Breast epithelium (tissue), 4 donors: ENCODE results near the gene PLEKHB2. TPM values are rescaled to one million over a fixed set of nuclear protein-coding genes. Genes with fewer than 3 reads are reported as not detected.
"Not testable (repeated sequence)": the region's sequence is repeated elsewhere in the genome, so short reads cannot be mapped to it uniquely, and the experiment has no call there.

Experiments
- DNase-seq, 2 donors: peaks; one replicate each; pipeline ENCODE4 v3.0.0-alpha.2; 2019; ENCODE audit warnings: low spot score in 2 of 2
- H3K27ac ChIP-seq, 2 donors: fragments of 200-600 bp; sonication (generic) in 1 of 2; one replicate each; pipeline ENCODE4 v1.5.1; 2016 to 2019; ENCODE audit warnings: mild to moderate bottlenecking in 1 of 2
- H3K27me3 ChIP-seq, 2 donors: fragments of 200-600 bp; sonication (generic) in 1 of 2; one replicate each; pipeline versions ENCODE4 v1.5.1 to v1.6.0; 2017 to 2019; ENCODE audit warnings: control low read depth in 1 of 2, mild to moderate bottlenecking in 1 of 2
- H3K36me3 ChIP-seq: fragments of 200-600 bp; one replicate; pipeline ENCODE4 v1.5.1; 2019
- H3K4me1 ChIP-seq, 2 donors: fragments of 200-600 bp; sonication (generic); one replicate each; pipeline ENCODE4 v1.5.1; 2016 to 2019; ENCODE audit warnings: control low read depth in 1 of 2
- H3K4me3 ChIP-seq, 3 donors: fragments of 200-600 bp; sonication (generic); 1 replicate in 2 of 3; 2 replicates in 1 of 3; pipeline ENCODE4 v1.5.1; 2016 to 2019; ENCODE audit warnings: mild to moderate bottlenecking in 3 of 3, moderate library complexity in 2 of 3
- H3K9me3 ChIP-seq, 2 donors: fragments of 200-600 bp; sonication (generic) in 1 of 2; one replicate each; pipeline ENCODE4 v1.5.1; 2016 to 2019; ENCODE audit warnings: control low read depth in 1 of 2
- POLR2A ChIP-seq: fragments of 450-650 bp; IDR thresholded peaks from one replicate; pipeline ENCODE4 v1.6.1; 2016; ENCODE audit warnings: antibody characterized with exemption, mild to moderate bottlenecking, moderate library complexity
- POLR2AphosphoS5 ChIP-seq, 3 donors: sonication (generic); formaldehyde crosslinking; IDR thresholded peaks; one replicate each; pipeline ENCODE4 v1.6.1; 2017; ENCODE audit warnings: antibody characterized with exemption in 3 of 3
- intact Hi-C: fragments of 100-400 bp; cut with DNase I; formaldehyde crosslinking; loops from one replicate; pipeline ENCODE4 v1.15.1; 2023; ENCODE audit warnings: low total_unique reads
- total RNA-seq, 3 donors: library from RNA; depleted of rRNA; stranded (reverse); fragments of >200 nt; gene quantifications; one replicate each; pipeline ENCODE4 v1.1.0, GENCODE V29; 2016
- TF ChIP-seq, protein P1 (sequence below), 3 donors: fragments of 450-650 bp; IDR thresholded peaks; one replicate each; pipeline ENCODE4 v1.5.1; 2016 to 2017; ENCODE audit warnings: antibody characterized with exemption in 3 of 3, mild to moderate bottlenecking in 3 of 3, moderate library complexity in 3 of 3

PLEKHB2 gene
- total RNA-seq, 3 donors from 2014 or later, result 47.4 to 75.4 (median 73.6) TPM

DNA sequence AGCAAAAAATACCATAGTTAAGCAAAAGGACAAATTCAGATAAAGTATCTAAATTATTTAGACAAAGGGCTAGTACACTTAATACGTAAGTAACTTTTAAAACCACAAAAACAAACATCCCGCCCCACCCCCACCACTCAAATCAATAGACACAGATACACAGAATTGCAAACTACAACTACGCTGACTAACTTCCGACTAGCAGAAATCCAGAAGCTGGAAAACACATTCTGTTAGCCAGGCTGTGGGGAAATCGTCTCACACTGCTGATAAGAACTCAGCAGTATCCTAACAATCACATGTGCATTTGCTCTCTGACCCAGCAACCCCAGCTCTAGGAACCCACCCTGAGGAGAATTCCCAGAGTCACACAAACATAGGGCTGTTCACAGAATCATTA is 28.4 kb upstream of the PLEKHB2 start:
- DNase-seq, result no peak
- TF ChIP-seq POLR2AphosphoS5 (IDR thresholded peaks at IDR 0.05) (no peak), POLR2A (no peak)
- TF ChIP-seq, protein P1, sequence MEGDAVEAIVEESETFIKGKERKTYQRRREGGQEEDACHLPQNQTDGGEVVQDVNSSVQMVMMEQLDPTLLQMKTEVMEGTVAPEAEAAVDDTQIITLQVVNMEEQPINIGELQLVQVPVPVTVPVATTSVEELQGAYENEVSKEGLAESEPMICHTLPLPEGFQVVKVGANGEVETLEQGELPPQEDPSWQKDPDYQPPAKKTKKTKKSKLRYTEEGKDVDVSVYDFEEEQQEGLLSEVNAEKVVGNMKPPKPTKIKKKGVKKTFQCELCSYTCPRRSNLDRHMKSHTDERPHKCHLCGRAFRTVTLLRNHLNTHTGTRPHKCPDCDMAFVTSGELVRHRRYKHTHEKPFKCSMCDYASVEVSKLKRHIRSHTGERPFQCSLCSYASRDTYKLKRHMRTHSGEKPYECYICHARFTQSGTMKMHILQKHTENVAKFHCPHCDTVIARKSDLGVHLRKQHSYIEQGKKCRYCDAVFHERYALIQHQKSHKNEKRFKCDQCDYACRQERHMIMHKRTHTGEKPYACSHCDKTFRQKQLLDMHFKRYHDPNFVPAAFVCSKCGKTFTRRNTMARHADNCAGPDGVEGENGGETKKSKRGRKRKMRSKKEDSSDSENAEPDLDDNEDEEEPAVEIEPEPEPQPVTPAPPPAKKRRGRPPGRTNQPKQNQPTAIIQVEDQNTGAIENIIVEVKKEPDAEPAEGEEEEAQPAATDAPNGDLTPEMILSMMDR (IDR thresholded peaks at IDR 0.05), result no peak
- Histone ChIP-seq H3K27ac (no peak overlapping the region), H3K4me1 (no peaks in the 10 kb centered on the region), H3K9me3 (no peaks in the 10 kb centered on the region), H3K36me3 (no peaks in the 10 kb centered on the region), H3K4me3 (no peak overlapping the region), H3K27me3 (no peaks in the 10 kb centered on the region)
- intact Hi-C loops, result no loop called here

- Histone ChIP-seq H3K4me3 (no peak overlapping the region), H3K36me3 (no peaks in the 10 kb centered on the region), H3K27ac (peak overlapping the region in 1 of 2 donors; percentile 35), H3K9me3 (no peaks in the 10 kb centered on the region), H3K27me3 (no peaks in the 10 kb centered on the region), H3K4me1 (no peaks in the 10 kb centered on the region)
- TF ChIP-seq POLR2A (no peak), POLR2AphosphoS5 (IDR thresholded peaks at IDR 0.05) (no peak)
- TF ChIP-seq, protein P1 (IDR thresholded peaks at IDR 0.05), result no peak
- intact Hi-C loops, result no loop called here
- DNase-seq, result no peak
Measured at GRCh38 chr2:131077182-131077846, 27.8 kb upstream of the PLEKHB2 start.

DNA sequence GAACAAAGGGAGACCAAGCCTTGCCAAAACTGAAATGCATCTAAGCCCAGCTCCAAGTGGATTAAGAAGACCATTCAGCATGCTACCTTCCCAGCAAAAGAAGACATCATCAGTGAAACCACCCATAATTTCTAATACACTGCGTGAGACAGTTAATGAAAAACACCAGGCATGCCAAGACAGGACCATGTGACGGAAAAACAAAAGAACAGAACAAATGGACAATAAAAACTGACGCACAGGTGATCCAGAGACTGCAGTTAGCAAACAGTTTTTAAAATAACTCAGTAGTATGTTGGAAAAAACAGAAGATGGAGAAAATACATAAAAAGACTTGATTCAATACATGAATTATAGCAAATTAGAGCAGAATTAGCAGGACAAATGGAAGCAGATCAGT is 27.2 kb upstream of the PLEKHB2 start:
- Histone ChIP-seq H3K4me3 (no peak overlapping the region), H3K4me1 (no peaks in the 10 kb centered on the region), H3K9me3 (no peaks in the 10 kb centered on the region), H3K36me3 (no peaks in the 10 kb centered on the region), H3K27me3 (no peaks in the 10 kb centered on the region), H3K27ac (no peak overlapping the region)
- DNase-seq, result no peak
- intact Hi-C loops, result no loop called here
- TF ChIP-seq POLR2AphosphoS5 (IDR thresholded peaks at IDR 0.05), result no peak
- TF ChIP-seq, protein P1 (IDR thresholded peaks at IDR 0.05), result no peak
- TF ChIP-seq POLR2A, result no peak

DNA sequence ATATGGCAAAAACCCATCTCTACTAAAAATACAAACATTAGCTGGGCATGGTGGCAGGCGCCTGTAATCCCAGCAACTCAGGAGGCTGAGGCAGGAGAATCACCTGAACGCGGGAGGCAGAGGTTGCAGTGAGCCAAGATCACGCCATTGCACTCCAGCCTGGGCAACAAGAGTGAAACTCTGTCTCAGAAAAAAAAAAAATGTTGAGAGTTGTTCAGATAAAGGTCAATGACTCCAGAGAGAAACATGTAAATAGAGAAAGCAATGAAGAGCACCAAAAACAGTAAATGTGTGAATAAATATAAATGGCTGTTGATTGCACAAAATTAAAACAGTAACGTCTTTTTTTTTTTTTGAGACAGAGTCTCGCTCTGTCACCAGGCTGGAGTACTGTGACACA is 25.2 kb upstream of the PLEKHB2 start:
- H3K36me3 ChIP-seq, H3K4me1 ChIP-seq, H3K27ac ChIP-seq, H3K27me3 ChIP-seq, DNase-seq, H3K9me3 ChIP-seq, H3K4me3 ChIP-seq, intact Hi-C loops: not testable (repeated sequence)

- intact Hi-C loops, result no loop called here
Measured at GRCh38 chr2:131081190-131081589, 23.9 kb upstream of the PLEKHB2 start.

More at GRCh38 chr2:131081190-131081589, 23.9 kb upstream of the PLEKHB2 start:
- Histone ChIP-seq H3K4me3 (no peak overlapping the region), H3K27me3 (no peaks in the 10 kb centered on the region), H3K9me3 (no peaks in the 10 kb centered on the region), H3K36me3 (no peaks in the 10 kb centered on the region), H3K27ac (no peak overlapping the region), H3K4me1 (no peaks in the 10 kb centered on the region)
- TF ChIP-seq POLR2A, result no peak
- TF ChIP-seq, protein P1 (IDR thresholded peaks at IDR 0.05), result no peak
- no peak for TF ChIP-seq POLR2AphosphoS5 (IDR thresholded peaks at IDR 0.05)
- no peak for DNase-seq
